ENCODE results near the gene KIF21A.

The KIF21A gene

GRCh38 chr12:39329018-39329417 is 113.9 kb downstream of the KIF21A start:
- no peaks in the 10 kb centered on the region for H3K9me3 ChIP-seq
- peak; percentile 25 for DNase-seq

GRCh38 chr12:39327965-39328364 is 115.0 kb downstream of the KIF21A start:
- H3K9me3 ChIP-seq, result no peaks in the 10 kb centered on the region
- H3K4me1 ChIP-seq, result peaks cover 24% of the 10 kb centered on the region
- peaks cover 93% of the 10 kb centered on the region for H3K36me3 ChIP-seq
- H3K27me3 ChIP-seq, result no peaks in the 10 kb centered on the region
- H3K4me3 ChIP-seq (ENCODE audit: low read depth, low read length), result no peak overlapping the region
- TF ChIP-seq CTCF (IDR thresholded peaks at IDR 0.05; ENCODE audit: low read depth, low read length), result no peak
- DNase-seq, result no peak

More at GRCh38 chr12:39329018-39329417, 113.9 kb downstream of the KIF21A start:
- Histone ChIP-seq H3K4me3 (ENCODE audit: low read depth, low read length) (no peak overlapping the region), H3K4me1 (peaks cover 31% of the 10 kb centered on the region), H3K36me3 (peaks cover 96% of the 10 kb centered on the region), H3K27me3 (no peaks in the 10 kb centered on the region)
- TF ChIP-seq CTCF (IDR thresholded peaks at IDR 0.05; ENCODE audit: low read depth, low read length), result no peak

GRCh38 chr12:39327510-39327909 is 115.4 kb downstream of the KIF21A start:
- DNase-seq, result no peak
- no peaks in the 10 kb centered on the region for H3K27me3 ChIP-seq
- peaks cover 22% of the 10 kb centered on the region for H3K4me1 ChIP-seq
- no peak for TF ChIP-seq CTCF (IDR thresholded peaks at IDR 0.05; ENCODE audit: low read depth, low read length)
- H3K36me3 ChIP-seq, result peaks cover 94% of the 10 kb centered on the region
- no peak overlapping the region for H3K4me3 ChIP-seq (ENCODE audit: low read depth, low read length)
- no peaks in the 10 kb centered on the region for H3K9me3 ChIP-seq

- no peaks in the 10 kb centered on the region for H3K9me3 ChIP-seq
- no peak for DNase-seq
- TF ChIP-seq CTCF (IDR thresholded peaks at IDR 0.05; ENCODE audit: low read depth, low read length), result no peak
- H3K4me3 ChIP-seq (ENCODE audit: low read depth, low read length), result no peak overlapping the region
- H3K27me3 ChIP-seq, result no peaks in the 10 kb centered on the region
- H3K4me1 ChIP-seq, result peaks cover 11% of the 10 kb centered on the region
- peaks cover 94% of the 10 kb centered on the region for H3K36me3 ChIP-seq
Measured at GRCh38 chr12:39319180-39319579, 123.7 kb downstream of the KIF21A start.

- H3K4me3 ChIP-seq (ENCODE audit: low read depth, low read length), result no peak overlapping the region
- DNase-seq, result no peak
- peaks cover 7% of the 10 kb centered on the region for H3K4me1 ChIP-seq
- H3K36me3 ChIP-seq, result peaks cover 100% of the 10 kb centered on the region
- TF ChIP-seq CTCF (IDR thresholded peaks at IDR 0.05; ENCODE audit: low read depth, low read length), result no peak
- H3K27me3 ChIP-seq, result no peaks in the 10 kb centered on the region
- H3K9me3 ChIP-seq, result no peaks in the 10 kb centered on the region
Measured at GRCh38 chr12:39314547-39314946, 128.4 kb downstream of the KIF21A start.

- Histone ChIP-seq H3K4me1 (no peaks in the 10 kb centered on the region; the same call in 1 of the 2 replicates), H3K27me3 (no peaks in the 10 kb centered on the region), H3K9me3 (no peaks in the 10 kb centered on the region), H3K4me3 (ENCODE audit: low read depth, low read length) (no peak overlapping the region), H3K36me3 (peaks cover 98% of the 10 kb centered on the region)
- no peak for TF ChIP-seq CTCF (IDR thresholded peaks at IDR 0.05; ENCODE audit: low read depth, low read length)
- DNase-seq, result no peak
Measured at GRCh38 chr12:39309516-39309915, 133.4 kb downstream of the KIF21A start.
